T-cell (primary cell): ENCODE data around the gene KLHDC8A. TPM values are rescaled to one million over a fixed set of nuclear protein-coding genes. Genes with fewer than 3 reads are reported as not detected.

Experiments
- ATAC-seq, 4 experiments: fragments of 200-7000 bp in 3 of 4; fragments of 150-1000 bp in 1 of 4; cut with Tn5 transposase; replicated peaks in 1 of 4; 1 replicate in 3 of 4; 2 replicates in 1 of 4; pipeline ENCODE4 v1.10.0; 2021; ENCODE audit warnings: moderate library complexity in 3 of 4, mild to moderate bottlenecking in 2 of 4, moderate number of reproducible peaks in 1 of 4
- CTCF ChIA-PET, 2 donors: fragments of 300-600 bp; sonication (Branson Sonifier 250); formaldehyde crosslinking; loops; one replicate each; lab custom pipeline; 2022; ENCODE audit warnings: antibody characterized with exemption in 2 of 2; lab: Charles Lee
- POLR2A ChIA-PET, 2 donors: fragments of 300-600 bp; sonication (Branson Sonifier 250); formaldehyde crosslinking; loops; one replicate each; lab custom pipeline; 2022; ENCODE audit warnings: antibody characterized with exemption in 2 of 2; lab: Charles Lee
- DNase-seq, 35 experiments: peaks; one replicate each; pipeline versions ENCODE4 v3.0.0 to v3.0.0-alpha.2; 2013 to 2023
- H3K27ac ChIP-seq: one replicate; pipeline ENCODE4 v1.5.1; 2013; ENCODE audit warnings: low read length
- H3K27me3 ChIP-seq, 2 experiments: replicated peaks in 1 of 2; 1 replicate in 1 of 2; 2 replicates in 1 of 2; pipeline versions ENCODE4 v1.6.1 to v1.7.0; 2013; ENCODE audit warnings: low read length in 1 of 2, mixed read lengths in 1 of 2; ENCODE audit not compliant: control insufficient read depth in 2 of 2, insufficient read depth in 2 of 2; ENCODE audit errors: extremely low read depth in 1 of 2
- H3K36me3 ChIP-seq, 2 donors: 1 replicate in 1 of 2; 2 replicates in 1 of 2; pipeline versions ENCODE4 v1.6.1 to v1.7.0; 2013; ENCODE audit warnings: low read length in 1 of 2; ENCODE audit not compliant: control insufficient read depth in 2 of 2, insufficient read depth in 1 of 2; ENCODE audit errors: extremely low read depth in 1 of 2
- H3K4me1 ChIP-seq, 2 experiments: 1 replicate in 1 of 2; 2 replicates in 1 of 2; pipeline versions ENCODE4 v1.6.1 to v1.7.0; 2013; ENCODE audit warnings: low read length in 2 of 2, mixed read lengths in 1 of 2; ENCODE audit not compliant: insufficient read depth in 2 of 2, control insufficient read depth in 1 of 2; ENCODE audit errors: extremely low read depth in 1 of 2
- H3K4me3 ChIP-seq, 2 donors: 1 replicate in 1 of 2; 2 replicates in 1 of 2; pipeline versions ENCODE4 v1.5.1 to v1.7.0; 2013; ENCODE audit warnings: mild to moderate bottlenecking in 2 of 2, low read length in 1 of 2, moderate library complexity in 1 of 2; ENCODE audit not compliant: control insufficient read depth in 1 of 2; ENCODE audit errors: extremely low read depth in 1 of 2
- H3K9me3 ChIP-seq: 2 replicates; pipeline ENCODE4 v1.7.0; 2013
- H3K27ac Mint-ChIP-seq, 2 donors: one replicate each; pipeline ENCODE4 v1.8.0; 2020 to 2021; ENCODE audit warnings: mild to moderate bottlenecking in 2 of 2, mixed read lengths in 2 of 2
- H3K27me3 Mint-ChIP-seq, 2 donors: one replicate each; pipeline ENCODE4 v1.8.0; 2021 to 2022; ENCODE audit warnings: mixed read lengths in 2 of 2
- H3K36me3 Mint-ChIP-seq: one replicate; pipeline ENCODE4 v1.8.0; 2021; ENCODE audit warnings: mixed read lengths
- H3K4me1 Mint-ChIP-seq, 3 donors: one replicate each; pipeline ENCODE4 v1.8.0; 2020 to 2022; ENCODE audit warnings: mixed read lengths in 3 of 3, mild to moderate bottlenecking in 1 of 3
- H3K4me3 Mint-ChIP-seq, 3 donors: one replicate each; pipeline ENCODE4 v1.8.0; 2020 to 2022; ENCODE audit warnings: mild to moderate bottlenecking in 3 of 3, mixed read lengths in 3 of 3, moderate library complexity in 3 of 3
- H3K9me3 Mint-ChIP-seq, 3 donors: one replicate each; pipeline ENCODE4 v1.8.0; 2020 to 2022; ENCODE audit warnings: mixed read lengths in 3 of 3
- WGBS: methylation state at CpG from one replicate; pipeline ENCODE4 v1.1.5; 2013; ENCODE audit warnings: missing lambda C conversion rate; ENCODE audit not compliant: insufficient coverage; 5-methylcytosine and 5-hydroxymethylcytosine counted together
- total RNA-seq, 35 experiments: library from RNA in 6 of 35; stranded (reverse) in 6 of 35; fragments of 120-200 nt in 1 of 35; gene quantifications; one replicate each; pipeline versions ENCODE4 v1.2.1 to v1.2.4 and lab custom pipeline; 2013 to 2026

Gene KLHDC8A
- total RNA-seq, 5 donors from 2014 or later (not counting 1 experiment from before 2014, with no cell fraction given), result 0.30 TPM; not detected in 4

GRCh38 chr1:205350691-205351141 is 6.0 kb downstream of the KLHDC8A start:
- Histone ChIP-seq H3K4me3 (no peak overlapping the region), H3K36me3 (no peaks in the 10 kb centered on the region), H3K4me1 (no peaks in the 10 kb centered on the region), H3K9me3 (no peaks in the 10 kb centered on the region), H3K27ac (no peak overlapping the region), H3K27me3 (peaks cover 0 to 27% of the 10 kb centered on the region in 2 experiments)
- no peaks in the 10 kb centered on the region for H3K36me3 Mint-ChIP-seq
- no peak for ATAC-seq
- no peak overlapping the region for H3K27ac Mint-ChIP-seq
- no peak overlapping the region for H3K4me3 Mint-ChIP-seq
- H3K4me1 Mint-ChIP-seq, result peaks cover 0 to 2% (median 0%) of the 10 kb centered on the region in 3 donors
- H3K27me3 Mint-ChIP-seq, result peaks cover 22 to 24% of the 10 kb centered on the region in 2 donors
- ChIA-PET POLR2A (no interaction called here), CTCF (interaction anchor here (0.7 to 1.2 kb wide), 4 partner anchors 12 to 173 kb away, joined by 3 to 4 read pairs (median 3); no protein-coding TSS in a partner anchor)
- 89% methylated on average over 6 of the region's 8 CpGs for WGBS
- H3K9me3 Mint-ChIP-seq, result no peaks in the 10 kb centered on the region
- no peak for DNase-seq

GRCh38 chr1:205350124-205350523 is 6.6 kb downstream of the KLHDC8A start:
- Histone ChIP-seq H3K9me3 (no peaks in the 10 kb centered on the region), H3K4me3 (no peak overlapping the region), H3K36me3 (no peaks in the 10 kb centered on the region), H3K4me1 (no peaks in the 10 kb centered on the region), H3K27ac (no peak overlapping the region), H3K27me3 (peaks cover 0 to 30% of the 10 kb centered on the region in 2 experiments)
- POLR2A ChIA-PET, result no interaction called here
- no peak for DNase-seq
- peaks cover 28 to 30% of the 10 kb centered on the region in 2 donors for H3K27me3 Mint-ChIP-seq
- H3K4me1 Mint-ChIP-seq, result peaks cover 0 to 2% (median 0%) of the 10 kb centered on the region in 3 donors
- H3K9me3 Mint-ChIP-seq, result no peaks in the 10 kb centered on the region
- no peak overlapping the region for H3K4me3 Mint-ChIP-seq
- CTCF ChIA-PET, result interaction anchor here (0.9 to 1.2 kb wide), 3 partner anchors 11 to 174 kb away, joined by 3 to 4 read pairs (median 3); no protein-coding TSS in a partner anchor
- H3K36me3 Mint-ChIP-seq, result no peaks in the 10 kb centered on the region
- no peak overlapping the region for H3K27ac Mint-ChIP-seq
- 50% methylated on average over 3 of the region's 4 CpGs for WGBS
- no peak for ATAC-seq

GRCh38 chr1:205348554-205349487 is 7.9 kb downstream of the KLHDC8A start:
- peaks cover 39% of the 10 kb centered on the region in 2 donors for H3K27me3 Mint-ChIP-seq
- Histone ChIP-seq H3K4me3 (no peak overlapping the region), H3K27ac (no peak overlapping the region), H3K36me3 (no peaks in the 10 kb centered on the region), H3K9me3 (no peaks in the 10 kb centered on the region), H3K27me3 (peaks cover 0 to 40% of the 10 kb centered on the region in 2 experiments), H3K4me1 (peaks cover 0 to 9% of the 10 kb centered on the region in 2 experiments)
- WGBS, result 80% methylated on average over 2 of the region's 5 CpGs
- POLR2A ChIA-PET, result no interaction called here
- peaks cover 8% of the 10 kb centered on the region in 3 donors for H3K4me1 Mint-ChIP-seq
- DNase-seq, result no peak
- H3K36me3 Mint-ChIP-seq, result no peaks in the 10 kb centered on the region
- no peak for ATAC-seq
- H3K27ac Mint-ChIP-seq, result no peak overlapping the region
- H3K9me3 Mint-ChIP-seq, result no peaks in the 10 kb centered on the region
- no peak overlapping the region for H3K4me3 Mint-ChIP-seq
- CTCF ChIA-PET, result no interaction called here

- Histone ChIP-seq H3K36me3 (no peaks in the 10 kb centered on the region), H3K9me3 (no peaks in the 10 kb centered on the region), H3K4me1 (peaks cover 0 to 21% of the 10 kb centered on the region in 2 experiments), H3K4me3 (no peak overlapping the region), H3K27me3 (peaks cover 0 to 57% of the 10 kb centered on the region in 2 experiments), H3K27ac (no peak overlapping the region)
- peaks cover 46 to 51% of the 10 kb centered on the region in 2 donors for H3K27me3 Mint-ChIP-seq
- peaks cover 11 to 15% (median 13%) of the 10 kb centered on the region in 3 donors for H3K4me1 Mint-ChIP-seq
- DNase-seq, result no peak
- ChIA-PET CTCF (interaction anchor here in 1 of 2 donors (0.6 kb wide), 1 partner anchor 176 kb away, joined by 4 read pairs; no protein-coding TSS in a partner anchor), POLR2A (no interaction called here)
- no peak overlapping the region for H3K27ac Mint-ChIP-seq
- ATAC-seq, result no peak
- H3K9me3 Mint-ChIP-seq, result no peaks in the 10 kb centered on the region
- no peaks in the 10 kb centered on the region for H3K36me3 Mint-ChIP-seq
- no peak overlapping the region for H3K4me3 Mint-ChIP-seq
- 70% methylated on average over 6 of the region's 10 CpGs for WGBS
Observed at GRCh38 chr1:205346956-205347574, 9.7 kb downstream of the KLHDC8A start.

GRCh38 chr1:205345761-205346160 is 11.0 kb downstream of the KLHDC8A start:
- CTCF ChIA-PET, result no interaction called here
- Histone ChIP-seq H3K9me3 (no peaks in the 10 kb centered on the region), H3K27me3 (peaks cover 0 to 57% of the 10 kb centered on the region in 2 experiments), H3K36me3 (no peaks in the 10 kb centered on the region), H3K4me1 (peaks cover 0 to 21% of the 10 kb centered on the region in 2 experiments), H3K27ac (no peak overlapping the region), H3K4me3 (no peak overlapping the region)
- DNase-seq (no peak), ATAC-seq (no peak)
- no peaks in the 10 kb centered on the region for H3K9me3 Mint-ChIP-seq
- H3K4me1 Mint-ChIP-seq, result peaks cover 11 to 15% (median 13%) of the 10 kb centered on the region in 3 donors
- no peak overlapping the region for H3K27ac Mint-ChIP-seq
- H3K4me3 Mint-ChIP-seq, result no peak overlapping the region
- WGBS, result 79% methylated on average over 11 of the region's 11 CpGs
- H3K27me3 Mint-ChIP-seq, result peaks cover 48 to 51% of the 10 kb centered on the region in 2 donors
- POLR2A ChIA-PET, result no interaction called here
- H3K36me3 Mint-ChIP-seq, result no peaks in the 10 kb centered on the region
